Measurements from ENCODE around the gene COX6B2. TPM values are rescaled to one million over a fixed set of nuclear protein-coding genes. Genes with fewer than 3 reads are reported as not detected.

The COX6B2 gene
- total and polyA plus RNA-seq, 2 of the 13 experiments (the other 11 are each of a cell fraction or from before 2014, with no cell fraction given) = 0.21 TPM; not detected in 1

DNA sequence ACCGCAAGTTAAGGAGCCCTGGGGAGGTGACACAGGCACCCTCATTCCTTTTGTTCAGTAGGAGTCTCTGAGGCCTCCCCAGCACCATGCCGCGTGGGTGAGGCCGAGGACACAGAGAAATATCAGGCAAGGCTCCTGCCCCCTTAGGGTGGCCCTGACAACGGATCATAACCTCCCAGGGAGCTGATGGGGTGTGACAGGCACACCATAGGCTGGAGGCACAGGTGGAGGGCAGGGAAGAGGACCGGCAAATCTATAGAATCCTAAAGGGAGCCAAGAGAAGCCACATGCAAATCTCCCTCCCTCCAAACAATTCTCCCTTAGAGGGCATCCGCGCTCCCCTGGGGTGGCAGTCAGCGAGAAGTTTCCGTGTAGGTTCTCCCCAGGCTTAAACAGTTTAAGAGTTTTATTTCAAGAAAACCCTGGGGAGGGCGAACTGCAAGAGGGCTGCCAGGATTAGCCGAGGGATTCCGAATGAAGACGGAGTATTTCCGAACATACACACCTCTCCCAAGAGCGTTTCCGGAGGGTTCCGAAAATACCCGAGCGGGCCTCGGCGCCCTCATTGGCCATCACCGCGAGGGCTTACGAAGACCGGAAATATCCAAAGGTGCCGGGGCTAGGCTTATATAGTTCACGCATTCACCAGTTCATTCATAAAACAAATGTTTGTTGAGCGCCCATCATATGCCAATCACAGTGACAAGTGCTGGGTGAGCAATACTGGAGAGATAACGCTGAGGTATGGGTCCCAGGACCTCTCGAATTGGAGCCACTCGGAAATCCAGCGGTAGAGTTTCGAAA is 30.6 kb upstream of the COX6B2 start (continued):
- TF ChIP-seq, protein P1, sequence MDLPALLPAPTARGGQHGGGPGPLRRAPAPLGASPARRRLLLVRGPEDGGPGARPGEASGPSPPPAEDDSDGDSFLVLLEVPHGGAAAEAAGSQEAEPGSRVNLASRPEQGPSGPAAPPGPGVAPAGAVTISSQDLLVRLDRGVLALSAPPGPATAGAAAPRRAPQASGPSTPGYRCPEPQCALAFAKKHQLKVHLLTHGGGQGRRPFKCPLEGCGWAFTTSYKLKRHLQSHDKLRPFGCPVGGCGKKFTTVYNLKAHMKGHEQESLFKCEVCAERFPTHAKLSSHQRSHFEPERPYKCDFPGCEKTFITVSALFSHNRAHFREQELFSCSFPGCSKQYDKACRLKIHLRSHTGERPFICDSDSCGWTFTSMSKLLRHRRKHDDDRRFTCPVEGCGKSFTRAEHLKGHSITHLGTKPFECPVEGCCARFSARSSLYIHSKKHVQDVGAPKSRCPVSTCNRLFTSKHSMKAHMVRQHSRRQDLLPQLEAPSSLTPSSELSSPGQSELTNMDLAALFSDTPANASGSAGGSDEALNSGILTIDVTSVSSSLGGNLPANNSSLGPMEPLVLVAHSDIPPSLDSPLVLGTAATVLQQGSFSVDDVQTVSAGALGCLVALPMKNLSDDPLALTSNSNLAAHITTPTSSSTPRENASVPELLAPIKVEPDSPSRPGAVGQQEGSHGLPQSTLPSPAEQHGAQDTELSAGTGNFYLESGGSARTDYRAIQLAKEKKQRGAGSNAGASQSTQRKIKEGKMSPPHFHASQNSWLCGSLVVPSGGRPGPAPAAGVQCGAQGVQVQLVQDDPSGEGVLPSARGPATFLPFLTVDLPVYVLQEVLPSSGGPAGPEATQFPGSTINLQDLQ (CRISPR knock-in tag; IDR thresholded peaks at IDR 0.05) = peak; percentile 79; the same call in 1 of the 2 replicates
- peak; percentile 58 for TF ChIP-seq ZFX (CRISPR knock-in tag; IDR thresholded peaks at IDR 0.05; ENCODE audit: low read depth)
- no peak for TF ChIP-seq JUND (CRISPR knock-in tag; IDR thresholded peaks at IDR 0.05)
- TF ChIP-seq RFX3 (CRISPR knock-in tag; IDR thresholded peaks at IDR 0.05) = no peak
- TF ChIP-seq, protein P2, sequence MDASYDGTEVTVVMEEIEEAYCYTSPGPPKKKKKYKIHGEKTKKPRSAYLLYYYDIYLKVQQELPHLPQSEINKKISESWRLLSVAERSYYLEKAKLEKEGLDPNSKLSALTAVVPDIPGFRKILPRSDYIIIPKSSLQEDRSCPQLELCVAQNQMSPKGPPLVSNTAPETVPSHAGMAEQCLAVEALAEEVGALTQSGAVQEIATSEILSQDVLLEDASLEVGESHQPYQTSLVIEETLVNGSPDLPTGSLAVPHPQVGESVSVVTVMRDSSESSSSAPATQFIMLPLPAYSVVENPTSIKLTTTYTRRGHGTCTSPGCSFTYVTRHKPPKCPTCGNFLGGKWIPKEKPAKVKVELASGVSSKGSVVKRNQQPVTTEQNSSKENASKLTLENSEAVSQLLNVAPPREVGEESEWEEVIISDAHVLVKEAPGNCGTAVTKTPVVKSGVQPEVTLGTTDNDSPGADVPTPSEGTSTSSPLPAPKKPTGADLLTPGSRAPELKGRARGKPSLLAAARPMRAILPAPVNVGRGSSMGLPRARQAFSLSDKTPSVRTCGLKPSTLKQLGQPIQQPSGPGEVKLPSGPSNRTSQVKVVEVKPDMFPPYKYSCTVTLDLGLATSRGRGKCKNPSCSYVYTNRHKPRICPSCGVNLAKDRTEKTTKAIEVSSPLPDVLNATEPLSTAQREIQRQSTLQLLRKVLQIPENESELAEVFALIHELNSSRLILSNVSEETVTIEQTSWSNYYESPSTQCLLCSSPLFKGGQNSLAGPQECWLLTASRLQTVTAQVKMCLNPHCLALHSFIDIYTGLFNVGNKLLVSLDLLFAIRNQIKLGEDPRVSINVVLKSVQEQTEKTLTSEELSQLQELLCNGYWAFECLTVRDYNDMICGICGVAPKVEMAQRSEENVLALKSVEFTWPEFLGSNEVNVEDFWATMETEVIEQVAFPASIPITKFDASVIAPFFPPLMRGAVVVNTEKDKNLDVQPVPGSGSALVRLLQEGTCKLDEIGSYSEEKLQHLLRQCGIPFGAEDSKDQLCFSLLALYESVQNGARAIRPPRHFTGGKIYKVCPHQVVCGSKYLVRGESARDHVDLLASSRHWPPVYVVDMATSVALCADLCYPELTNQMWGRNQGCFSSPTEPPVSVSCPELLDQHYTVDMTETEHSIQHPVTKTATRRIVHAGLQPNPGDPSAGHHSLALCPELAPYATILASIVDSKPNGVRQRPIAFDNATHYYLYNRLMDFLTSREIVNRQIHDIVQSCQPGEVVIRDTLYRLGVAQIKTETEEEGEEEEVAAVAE (CRISPR knock-in tag; IDR thresholded peaks at IDR 0.05; ENCODE audit: borderline replicate concordance) = no peak
- no peak for TF ChIP-seq HNRNPUL1 (IDR thresholded peaks at IDR 0.05; ENCODE audit: low read depth, low read length)
- no peak for TF ChIP-seq CAMTA2 (CRISPR knock-in tag; IDR thresholded peaks at IDR 0.05; ENCODE audit: borderline replicate concordance)
- TF ChIP-seq, protein P3, sequence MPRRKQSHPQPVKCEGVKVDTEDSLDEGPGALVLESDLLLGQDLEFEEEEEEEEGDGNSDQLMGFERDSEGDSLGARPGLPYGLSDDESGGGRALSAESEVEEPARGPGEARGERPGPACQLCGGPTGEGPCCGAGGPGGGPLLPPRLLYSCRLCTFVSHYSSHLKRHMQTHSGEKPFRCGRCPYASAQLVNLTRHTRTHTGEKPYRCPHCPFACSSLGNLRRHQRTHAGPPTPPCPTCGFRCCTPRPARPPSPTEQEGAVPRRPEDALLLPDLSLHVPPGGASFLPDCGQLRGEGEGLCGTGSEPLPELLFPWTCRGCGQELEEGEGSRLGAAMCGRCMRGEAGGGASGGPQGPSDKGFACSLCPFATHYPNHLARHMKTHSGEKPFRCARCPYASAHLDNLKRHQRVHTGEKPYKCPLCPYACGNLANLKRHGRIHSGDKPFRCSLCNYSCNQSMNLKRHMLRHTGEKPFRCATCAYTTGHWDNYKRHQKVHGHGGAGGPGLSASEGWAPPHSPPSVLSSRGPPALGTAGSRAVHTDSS (CRISPR knock-in tag; conservative IDR thresholded peaks at IDR 0.05) = no peak
- TF ChIP-seq ZNF605 (CRISPR knock-in tag; IDR thresholded peaks at IDR 0.05) = peak; percentile 52; the same call in 1 of the 2 replicates
- TF ChIP-seq TOPORS (CRISPR knock-in tag; IDR thresholded peaks at IDR 0.05) = peak; percentile 52
- peak; percentile 39 for TF ChIP-seq NFYC (CRISPR knock-in tag; IDR thresholded peaks at IDR 0.05)
- TF ChIP-seq ZSCAN29 (CRISPR knock-in tag; conservative IDR thresholded peaks at IDR 0.05) = peak; percentile 99
- TF ChIP-seq BORCS8-MEF2B (CRISPR knock-in tag; IDR thresholded peaks at IDR 0.05) = 0 out of 2 replicates have a peak, but pooled peaks have one; percentile 40
- no peak for TF ChIP-seq ZBTB3 (CRISPR knock-in tag; IDR thresholded peaks at IDR 0.05; ENCODE audit: borderline replicate concordance, low read depth)
- no peak for TF ChIP-seq HDAC6 (IDR thresholded peaks at IDR 0.05; ENCODE audit: low read depth, low read length)
- TF ChIP-seq NR2F2 (IDR thresholded peaks at IDR 0.05; ENCODE audit: borderline replicate concordance, low read depth) = no peak
- no peak for TF ChIP-seq MLLT10 (CRISPR knock-in tag; IDR thresholded peaks at IDR 0.05)
- 0 out of 2 replicates have a peak, but pooled peaks have one; percentile 22 for TF ChIP-seq YEATS4 (CRISPR knock-in tag; IDR thresholded peaks at IDR 0.05; ENCODE audit: borderline replicate concordance)
- no peak for TF ChIP-seq PHF5A (CRISPR knock-in tag; IDR thresholded peaks at IDR 0.05; ENCODE audit: low read depth, unreplicated experiment)

Measured in HepG2 (cell line).